HEK293 (cell line): ENCODE data around the gene NFYB.
A peak's percentile ranks its signal among the peaks of the same experiment; 100 is the strongest.

Experiments
- CTCF ChIA-PET: fragments of 350-600 bp; formaldehyde crosslinking; extraction: SDS; loops from one replicate; lab custom pipeline; 2021; ENCODE audit warnings: antibody characterized with exemption; lab: Yijun Ruan, JAX
- POLR2A ChIA-PET: fragments of 300-600 bp; formaldehyde crosslinking; extraction: SDS; loops from one replicate; lab custom pipeline; 2020; ENCODE audit warnings: antibody characterized with exemption, inconsistent platforms; lab: Yijun Ruan, JAX
- H3K27ac ChIP-seq: fragments of 200-500 bp; sonication (Bioruptor generic); 2 replicates; pipeline ENCODE4 v1.5.1; 2014; ENCODE audit warnings: low read depth, low read length, control low read depth, inconsistent platforms; ENCODE audit errors: extremely low read depth
- H3K36me3 ChIP-seq, 2 experiments: fragments of 200-500 bp in 1 of 2; sonication (Bioruptor generic) in 1 of 2; 1 replicate in 1 of 2; 2 replicates in 1 of 2; pipeline ENCODE4 v1.5.1; 2014 to 2017; ENCODE audit warnings: inconsistent platforms in 2 of 2, low read length in 2 of 2; ENCODE audit not compliant: control insufficient read depth in 2 of 2, insufficient read depth in 1 of 2
- H3K4me1 ChIP-seq: fragments of 200-500 bp; sonication (Bioruptor generic); 2 replicates; pipeline ENCODE4 v1.5.1; 2014; ENCODE audit warnings: mild to moderate bottlenecking, low read length, inconsistent platforms; ENCODE audit not compliant: control insufficient read depth, insufficient read depth
- H3K4me3 ChIP-seq: 2 replicates; pipeline ENCODE4 v1.5.1; 2011; ENCODE audit warnings: low read depth, mild to moderate bottlenecking, control low read depth, low read length, moderate library complexity
- H3K9me3 ChIP-seq: fragments of 200-500 bp; sonication (Bioruptor generic); 2 replicates; pipeline ENCODE4 v1.5.1; 2014; ENCODE audit warnings: low read depth, low read length, inconsistent platforms; ENCODE audit not compliant: control insufficient read depth, insufficient read depth
- FEZF1 ChIP-seq: fragments of 450-650 bp; formaldehyde crosslinking; IDR thresholded peaks from 2 replicates; pipeline ENCODE4 v1.5.1; 2016; ENCODE audit warnings: missing biosample characterization, missing genetic modification characterization
- GFI1B ChIP-seq: fragments of 450-650 bp; formaldehyde crosslinking; IDR thresholded peaks from 2 replicates; pipeline ENCODE4 v1.5.1; 2016; ENCODE audit warnings: missing biosample characterization, missing genetic modification characterization
- GLIS1 ChIP-seq: fragments of 450-650 bp; formaldehyde crosslinking; IDR thresholded peaks from 2 replicates; pipeline ENCODE4 v1.5.1; 2016; ENCODE audit warnings: missing biosample characterization, missing genetic modification characterization
- KLF1 ChIP-seq: fragments of 450-650 bp; formaldehyde crosslinking; IDR thresholded peaks from 2 replicates; pipeline ENCODE4 v1.5.1; 2016; ENCODE audit warnings: missing biosample characterization, missing genetic modification characterization
- PRDM1 ChIP-seq: fragments of 450-650 bp; formaldehyde crosslinking; IDR thresholded peaks from 2 replicates; pipeline ENCODE4; 2016; ENCODE audit warnings: missing biosample characterization, missing genetic modification characterization
- ZNF112 ChIP-seq: fragments of 450-650 bp; formaldehyde crosslinking; IDR thresholded peaks from 2 replicates; pipeline ENCODE4 v1.5.0; 2017; ENCODE audit warnings: missing biosample characterization, missing genetic modification characterization
- ZNF114 ChIP-seq: fragments of 450-650 bp; formaldehyde crosslinking; IDR thresholded peaks from 2 replicates; pipeline ENCODE4 v1.5.0; 2017; ENCODE audit warnings: missing biosample characterization, missing genetic modification characterization
- ZNF146 ChIP-seq: fragments of 450-650 bp; formaldehyde crosslinking; IDR thresholded peaks from 2 replicates; pipeline ENCODE4 v1.5.1; 2016; ENCODE audit warnings: missing biosample characterization, missing genetic modification characterization
- ZNF174 ChIP-seq: fragments of 450-650 bp; formaldehyde crosslinking; IDR thresholded peaks from 2 replicates; pipeline ENCODE4 v1.5.0; 2017; ENCODE audit warnings: missing biosample characterization, mild to moderate bottlenecking, missing genetic modification characterization
- ZNF211 ChIP-seq: fragments of 450-650 bp; formaldehyde crosslinking; IDR thresholded peaks from 2 replicates; pipeline ENCODE4 v1.5.1; 2016; ENCODE audit warnings: low read depth, missing biosample characterization, missing genetic modification characterization
- ZNF239 ChIP-seq: fragments of 450-650 bp; formaldehyde crosslinking; IDR thresholded peaks from 2 replicates; pipeline ENCODE4 v1.5.1; 2016; ENCODE audit warnings: missing biosample characterization, missing genetic modification characterization
- ZNF37A ChIP-seq: fragments of 450-650 bp; IDR thresholded peaks from 2 replicates; pipeline ENCODE4 v1.5.1; 2018; ENCODE audit warnings: missing biosample characterization, missing genetic modification characterization
- ZNF48 ChIP-seq: fragments of 450-650 bp; formaldehyde crosslinking; IDR thresholded peaks from 2 replicates; pipeline ENCODE4 v1.5.1; 2016; ENCODE audit warnings: missing biosample characterization, missing genetic modification characterization
- ZNF514 ChIP-seq: fragments of 450-650 bp; formaldehyde crosslinking; IDR thresholded peaks from 2 replicates; pipeline ENCODE4 v1.5.1; 2016; ENCODE audit warnings: missing biosample characterization, missing genetic modification characterization
- ZNF654 ChIP-seq: fragments of 450-650 bp; formaldehyde crosslinking; IDR thresholded peaks from 2 replicates; pipeline ENCODE4 v1.5.1; 2016; ENCODE audit warnings: low read depth, missing biosample characterization, missing genetic modification characterization
- ZNF843 ChIP-seq: fragments of 450-650 bp; formaldehyde crosslinking; IDR thresholded peaks from 2 replicates; pipeline ENCODE4 v1.5.1; 2016; ENCODE audit warnings: missing biosample characterization, missing genetic modification characterization
- ZXDB ChIP-seq: fragments of 450-650 bp; formaldehyde crosslinking; IDR thresholded peaks from 2 replicates; pipeline ENCODE4 v1.5.1; 2016; ENCODE audit warnings: missing biosample characterization, missing genetic modification characterization
- TF ChIP-seq, protein P1 (sequence below): fragments of 450-650 bp; formaldehyde crosslinking; optimal IDR thresholded peaks from 2 replicates; pipeline ENCODE3; 2016; ENCODE audit warnings: missing biosample characterization, mild to moderate bottlenecking, missing genetic modification characterization
- TF ChIP-seq, protein P2 (sequence below): fragments of 450-650 bp; formaldehyde crosslinking; IDR thresholded peaks from 2 replicates; pipeline ENCODE4 v1.5.1; 2016; ENCODE audit warnings: missing biosample characterization, missing genetic modification characterization
- TF ChIP-seq, protein P3 (sequence below): fragments of 450-650 bp; formaldehyde crosslinking; conservative IDR thresholded peaks from 2 replicates; pipeline ENCODE4 v1.5.1; 2016; ENCODE audit warnings: low read depth, missing biosample characterization, missing genetic modification characterization
- TF ChIP-seq, protein P4 (sequence below): fragments of 450-650 bp; formaldehyde crosslinking; IDR thresholded peaks from 2 replicates; pipeline ENCODE4 v1.5.1; 2016; ENCODE audit warnings: missing biosample characterization, missing genetic modification characterization
- TF ChIP-seq, protein P5 (sequence below): fragments of 450-650 bp; formaldehyde crosslinking; IDR thresholded peaks from 2 replicates; pipeline ENCODE4 v1.5.1; 2016; ENCODE audit warnings: missing biosample characterization, missing genetic modification characterization

NFYB gene

DNA sequence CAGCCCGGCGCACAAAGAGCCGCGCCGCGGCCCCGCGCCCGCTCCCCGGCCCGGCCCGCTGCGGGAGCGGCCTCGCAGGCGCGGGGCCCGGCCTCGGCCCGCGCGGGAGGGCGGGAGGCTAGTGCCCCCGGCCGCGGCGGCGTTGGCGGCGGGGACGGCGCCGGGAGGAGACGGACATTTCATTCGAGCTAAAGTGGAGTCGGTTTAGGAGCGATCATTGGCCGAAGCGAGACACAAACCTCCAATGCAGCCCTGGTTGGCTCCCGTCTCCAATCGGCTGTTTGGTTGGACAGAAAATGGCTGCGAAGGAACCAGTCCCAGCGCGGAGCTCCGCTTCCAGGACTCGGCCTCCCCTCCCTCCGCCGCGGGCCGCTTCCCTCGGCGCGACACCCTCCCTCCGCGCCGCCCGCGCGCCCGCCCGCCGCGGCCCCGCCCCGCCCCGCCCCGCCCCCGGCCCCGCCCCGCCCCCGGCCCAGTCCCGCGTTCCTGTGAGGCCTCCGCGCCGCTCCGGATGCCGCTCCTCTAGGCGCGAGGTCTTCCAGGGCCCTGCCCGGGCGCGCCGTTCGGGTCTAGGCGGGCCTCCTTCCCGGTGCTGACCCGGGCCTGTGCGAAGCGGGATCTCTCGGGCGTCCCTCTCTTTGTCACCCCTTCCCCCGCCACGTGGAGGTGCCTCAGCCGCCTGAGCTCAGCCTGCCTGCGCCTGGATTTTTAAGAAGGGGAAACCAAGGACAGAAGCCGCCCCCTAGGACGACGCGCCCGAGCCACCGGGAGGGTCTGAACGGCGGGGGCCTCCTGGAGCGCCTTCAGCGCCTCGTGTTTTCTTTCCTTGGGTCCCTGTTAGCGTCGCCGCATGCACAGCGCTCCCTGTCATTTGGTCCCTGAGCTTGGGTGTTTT is at the start of gene NFYB:
Gene NFYB (minus strand): TSS at position 309 of the 895 bp plus-strand sequence. CDS start 2,757 bp downstream, outside the sequence.
- H3K4me1 ChIP-seq: peaks cover 5% of the 10 kb centered on the region; the same call in 1 of the 2 replicates
- ChIA-PET POLR2A (interaction anchor here (0.5 to 2.3 kb wide), 23 partner anchors 9 to 969 kb away, joined by 3 to 16 read pairs (median 7); partner anchors contain the start of genes HCFC2, HSP90B1, NT5DC3 and TDG), CTCF (interaction anchor here (0.7 to 1.9 kb wide), 3 partner anchors 29 to 35 kb away, joined by 3 to 9 read pairs (median 5); no protein-coding TSS in a partner anchor)
- H3K4me3 ChIP-seq: peak within 1 kb of the TSS; percentile 88
- peak within 1 kb of the TSS; percentile 97 for H3K27ac ChIP-seq
- H3K36me3 ChIP-seq: peaks cover 0 to 20% of the 10 kb centered on the region in 2 experiments; a peak in 1 of 3 replicates
- H3K9me3 ChIP-seq: no peaks in the 10 kb centered on the region
- TF ChIP-seq ZNF37A (tag by site-specific recombination) (no peak), ZXDB (tag by site-specific recombination) (0 out of 2 replicates have a peak, but pooled peaks have one; percentile 25), ZNF146 (no peak), KLF1 (tag by site-specific recombination) (no peak), ZNF843 (tag by site-specific recombination) (no peak), ZNF174 (no peak), ZNF654 (tag by site-specific recombination) (no peak), ZNF211 (tag by site-specific recombination) (no peak), ZNF239 (tag by site-specific recombination) (no peak), ZNF112 (no peak), GLIS1 (tag by site-specific recombination) (no peak), GFI1B (tag by site-specific recombination) (no peak), ZNF114 (tag by site-specific recombination) (no peak), FEZF1 (no peak), ZNF514 (no peak), ZNF48 (no peak), PRDM1 (tag by site-specific recombination) (no peak)
- TF ChIP-seq, protein P1, sequence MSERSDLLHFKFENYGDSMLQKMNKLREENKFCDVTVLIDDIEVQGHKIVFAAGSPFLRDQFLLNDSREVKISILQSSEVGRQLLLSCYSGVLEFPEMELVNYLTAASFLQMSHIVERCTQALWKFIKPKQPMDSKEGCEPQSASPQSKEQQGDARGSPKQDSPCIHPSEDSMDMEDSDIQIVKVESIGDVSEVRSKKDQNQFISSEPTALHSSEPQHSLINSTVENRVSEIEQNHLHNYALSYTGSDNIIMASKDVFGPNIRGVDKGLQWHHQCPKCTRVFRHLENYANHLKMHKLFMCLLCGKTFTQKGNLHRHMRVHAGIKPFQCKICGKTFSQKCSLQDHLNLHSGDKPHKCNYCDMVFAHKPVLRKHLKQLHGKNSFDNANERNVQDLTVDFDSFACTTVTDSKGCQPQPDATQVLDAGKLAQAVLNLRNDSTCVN (tag by site-specific recombination): peak; percentile 72
- TF ChIP-seq, protein P2, sequence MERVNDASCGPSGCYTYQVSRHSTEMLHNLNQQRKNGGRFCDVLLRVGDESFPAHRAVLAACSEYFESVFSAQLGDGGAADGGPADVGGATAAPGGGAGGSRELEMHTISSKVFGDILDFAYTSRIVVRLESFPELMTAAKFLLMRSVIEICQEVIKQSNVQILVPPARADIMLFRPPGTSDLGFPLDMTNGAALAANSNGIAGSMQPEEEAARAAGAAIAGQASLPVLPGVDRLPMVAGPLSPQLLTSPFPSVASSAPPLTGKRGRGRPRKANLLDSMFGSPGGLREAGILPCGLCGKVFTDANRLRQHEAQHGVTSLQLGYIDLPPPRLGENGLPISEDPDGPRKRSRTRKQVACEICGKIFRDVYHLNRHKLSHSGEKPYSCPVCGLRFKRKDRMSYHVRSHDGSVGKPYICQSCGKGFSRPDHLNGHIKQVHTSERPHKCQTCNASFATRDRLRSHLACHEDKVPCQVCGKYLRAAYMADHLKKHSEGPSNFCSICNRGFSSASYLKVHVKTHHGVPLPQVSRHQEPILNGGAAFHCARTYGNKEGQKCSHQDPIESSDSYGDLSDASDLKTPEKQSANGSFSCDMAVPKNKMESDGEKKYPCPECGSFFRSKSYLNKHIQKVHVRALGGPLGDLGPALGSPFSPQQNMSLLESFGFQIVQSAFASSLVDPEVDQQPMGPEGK: no peak
- TF ChIP-seq, protein P3, sequence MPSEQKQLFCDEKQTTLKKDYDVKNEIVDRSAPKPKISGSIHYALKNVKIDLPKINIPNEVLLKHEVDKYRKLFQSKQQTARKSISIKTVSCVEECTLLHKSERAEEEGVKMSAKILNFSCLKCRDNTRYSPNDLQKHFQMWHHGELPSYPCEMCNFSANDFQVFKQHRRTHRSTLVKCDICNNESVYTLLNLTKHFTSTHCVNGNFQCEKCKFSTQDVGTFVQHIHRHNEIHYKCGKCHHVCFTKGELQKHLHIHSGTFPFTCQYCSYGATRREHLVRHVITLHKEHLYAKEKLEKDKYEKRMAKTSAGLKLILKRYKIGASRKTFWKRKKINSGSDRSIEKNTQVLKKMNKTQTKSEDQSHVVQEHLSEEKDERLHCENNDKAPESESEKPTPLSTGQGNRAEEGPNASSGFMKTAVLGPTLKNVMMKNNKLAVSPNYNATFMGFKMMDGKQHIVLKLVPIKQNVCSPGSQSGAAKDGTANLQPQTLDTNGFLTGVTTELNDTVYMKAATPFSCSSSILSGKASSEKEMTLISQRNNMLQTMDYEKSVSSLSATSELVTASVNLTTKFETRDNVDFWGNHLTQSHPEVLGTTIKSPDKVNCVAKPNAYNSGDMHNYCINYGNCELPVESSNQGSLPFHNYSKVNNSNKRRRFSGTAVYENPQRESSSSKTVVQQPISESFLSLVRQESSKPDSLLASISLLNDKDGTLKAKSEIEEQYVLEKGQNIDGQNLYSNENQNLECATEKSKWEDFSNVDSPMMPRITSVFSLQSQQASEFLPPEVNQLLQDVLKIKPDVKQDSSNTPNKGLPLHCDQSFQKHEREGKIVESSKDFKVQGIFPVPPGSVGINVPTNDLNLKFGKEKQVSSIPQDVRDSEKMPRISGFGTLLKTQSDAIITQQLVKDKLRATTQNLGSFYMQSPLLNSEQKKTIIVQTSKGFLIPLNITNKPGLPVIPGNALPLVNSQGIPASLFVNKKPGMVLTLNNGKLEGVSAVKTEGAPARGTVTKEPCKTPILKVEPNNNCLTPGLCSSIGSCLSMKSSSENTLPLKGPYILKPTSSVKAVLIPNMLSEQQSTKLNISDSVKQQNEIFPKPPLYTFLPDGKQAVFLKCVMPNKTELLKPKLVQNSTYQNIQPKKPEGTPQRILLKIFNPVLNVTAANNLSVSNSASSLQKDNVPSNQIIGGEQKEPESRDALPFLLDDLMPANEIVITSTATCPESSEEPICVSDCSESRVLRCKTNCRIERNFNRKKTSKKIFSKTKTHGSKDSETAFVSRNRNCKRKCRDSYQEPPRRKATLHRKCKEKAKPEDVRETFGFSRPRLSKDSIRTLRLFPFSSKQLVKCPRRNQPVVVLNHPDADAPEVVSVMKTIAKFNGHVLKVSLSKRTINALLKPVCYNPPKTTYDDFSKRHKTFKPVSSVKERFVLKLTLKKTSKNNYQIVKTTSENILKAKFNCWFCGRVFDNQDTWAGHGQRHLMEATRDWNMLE: no peak
- TF ChIP-seq, protein P4, sequence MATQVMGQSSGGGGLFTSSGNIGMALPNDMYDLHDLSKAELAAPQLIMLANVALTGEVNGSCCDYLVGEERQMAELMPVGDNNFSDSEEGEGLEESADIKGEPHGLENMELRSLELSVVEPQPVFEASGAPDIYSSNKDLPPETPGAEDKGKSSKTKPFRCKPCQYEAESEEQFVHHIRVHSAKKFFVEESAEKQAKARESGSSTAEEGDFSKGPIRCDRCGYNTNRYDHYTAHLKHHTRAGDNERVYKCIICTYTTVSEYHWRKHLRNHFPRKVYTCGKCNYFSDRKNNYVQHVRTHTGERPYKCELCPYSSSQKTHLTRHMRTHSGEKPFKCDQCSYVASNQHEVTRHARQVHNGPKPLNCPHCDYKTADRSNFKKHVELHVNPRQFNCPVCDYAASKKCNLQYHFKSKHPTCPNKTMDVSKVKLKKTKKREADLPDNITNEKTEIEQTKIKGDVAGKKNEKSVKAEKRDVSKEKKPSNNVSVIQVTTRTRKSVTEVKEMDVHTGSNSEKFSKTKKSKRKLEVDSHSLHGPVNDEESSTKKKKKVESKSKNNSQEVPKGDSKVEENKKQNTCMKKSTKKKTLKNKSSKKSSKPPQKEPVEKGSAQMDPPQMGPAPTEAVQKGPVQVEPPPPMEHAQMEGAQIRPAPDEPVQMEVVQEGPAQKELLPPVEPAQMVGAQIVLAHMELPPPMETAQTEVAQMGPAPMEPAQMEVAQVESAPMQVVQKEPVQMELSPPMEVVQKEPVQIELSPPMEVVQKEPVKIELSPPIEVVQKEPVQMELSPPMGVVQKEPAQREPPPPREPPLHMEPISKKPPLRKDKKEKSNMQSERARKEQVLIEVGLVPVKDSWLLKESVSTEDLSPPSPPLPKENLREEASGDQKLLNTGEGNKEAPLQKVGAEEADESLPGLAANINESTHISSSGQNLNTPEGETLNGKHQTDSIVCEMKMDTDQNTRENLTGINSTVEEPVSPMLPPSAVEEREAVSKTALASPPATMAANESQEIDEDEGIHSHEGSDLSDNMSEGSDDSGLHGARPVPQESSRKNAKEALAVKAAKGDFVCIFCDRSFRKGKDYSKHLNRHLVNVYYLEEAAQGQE (tag by site-specific recombination): 0 out of 2 replicates have a peak, but pooled peaks have one; percentile 23
- TF ChIP-seq, protein P5, sequence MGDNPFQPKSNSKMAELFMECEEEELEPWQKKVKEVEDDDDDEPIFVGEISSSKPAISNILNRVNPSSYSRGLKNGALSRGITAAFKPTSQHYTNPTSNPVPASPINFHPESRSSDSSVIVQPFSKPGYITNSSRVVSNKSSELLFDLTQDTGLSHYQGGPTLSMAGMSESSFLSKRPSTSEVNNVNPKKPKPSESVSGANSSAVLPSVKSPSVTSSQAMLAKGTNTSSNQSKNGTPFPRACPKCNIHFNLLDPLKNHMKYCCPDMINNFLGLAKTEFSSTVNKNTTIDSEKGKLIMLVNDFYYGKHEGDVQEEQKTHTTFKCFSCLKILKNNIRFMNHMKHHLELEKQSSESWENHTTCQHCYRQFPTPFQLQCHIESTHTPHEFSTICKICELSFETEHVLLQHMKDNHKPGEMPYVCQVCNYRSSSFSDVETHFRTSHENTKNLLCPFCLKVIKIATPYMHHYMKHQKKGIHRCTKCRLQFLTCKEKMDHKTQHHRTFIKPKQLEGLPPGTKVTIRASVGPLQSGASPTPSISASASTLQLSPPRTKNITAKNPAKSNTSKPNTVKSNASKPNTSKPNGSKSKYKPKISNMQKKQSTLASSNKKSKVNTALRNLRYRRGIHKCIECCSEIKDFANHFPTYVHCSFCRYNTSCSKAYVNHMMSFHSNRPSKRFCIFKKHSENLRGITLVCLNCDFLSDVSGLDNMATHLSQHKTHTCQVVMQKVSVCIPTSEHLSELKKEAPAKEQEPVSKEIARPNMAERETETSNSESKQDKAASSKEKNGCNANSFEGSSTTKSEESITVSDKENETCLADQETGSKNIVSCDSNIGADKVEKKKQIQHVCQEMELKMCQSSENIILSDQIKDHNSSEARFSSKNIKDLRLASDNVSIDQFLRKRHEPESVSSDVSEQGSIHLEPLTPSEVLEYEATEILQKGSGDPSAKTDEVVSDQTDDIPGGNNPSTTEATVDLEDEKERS (tag by site-specific recombination): no peak
